Mesenchymal stem cell (in vitro differentiated cells and primary cell): ENCODE results near the gene PMEPA1.

ENCODE experiments used
- DNase-seq: peaks from one replicate; pipeline ENCODE4 v3.0.0-alpha.2; 2013
- H2AFZ ChIP-seq: one replicate; pipeline ENCODE4 v1.6.1; 2013; ENCODE audit warnings: low read depth, mild to moderate bottlenecking, control low read depth, inconsistent platforms, low read length, moderate library complexity
- H2AK5ac ChIP-seq: 2 replicates; pipeline ENCODE4 v1.6.1; 2013; ENCODE audit warnings: low read length, moderate library complexity, mild to moderate bottlenecking, inconsistent platforms; ENCODE audit not compliant: severe bottlenecking
- H2BK120ac ChIP-seq: one replicate; pipeline ENCODE4 v1.6.1; 2013; ENCODE audit warnings: low read depth, mild to moderate bottlenecking, inconsistent platforms, low read length, moderate library complexity
- H2BK12ac ChIP-seq, 2 experiments: one replicate each; pipeline ENCODE4 v1.6.1; 2013; ENCODE audit warnings: inconsistent platforms in 2 of 2, low read length in 2 of 2, mild to moderate bottlenecking in 2 of 2, moderate library complexity in 2 of 2, control low read depth in 1 of 2
- H2BK15ac ChIP-seq: one replicate; pipeline ENCODE4 v1.6.1; 2013; ENCODE audit warnings: mild to moderate bottlenecking, low read depth, inconsistent platforms; ENCODE audit not compliant: poor library complexity, severe bottlenecking
- H2BK5ac ChIP-seq: 2 replicates; pipeline ENCODE4 v1.6.1; 2013; ENCODE audit warnings: low read depth, mild to moderate bottlenecking, low read length, control low read depth, inconsistent platforms; ENCODE audit not compliant: poor library complexity, severe bottlenecking
- H3K14ac ChIP-seq, 2 experiments: one replicate each; pipeline ENCODE4 v1.6.1; 2013; ENCODE audit warnings: inconsistent platforms in 2 of 2, low read length in 2 of 2, control low read depth in 1 of 2, mild to moderate bottlenecking in 1 of 2, moderate library complexity in 1 of 2
- H3K18ac ChIP-seq, 2 experiments: one replicate each; pipeline ENCODE4 v1.6.1; 2013; ENCODE audit warnings: inconsistent platforms in 2 of 2, low read length in 2 of 2, control low read depth in 1 of 2, low read depth in 1 of 2, mild to moderate bottlenecking in 1 of 2
- H3K23ac ChIP-seq, 2 experiments: one replicate each; pipeline ENCODE4 v1.6.1; 2013; ENCODE audit warnings: inconsistent platforms in 2 of 2, low read length in 2 of 2, mild to moderate bottlenecking in 2 of 2, moderate library complexity in 2 of 2, control low read depth in 1 of 2
- H3K27ac ChIP-seq: 2 replicates; pipeline ENCODE4 v1.5.1; 2013; ENCODE audit warnings: mild to moderate bottlenecking, moderate library complexity, low read length, control low read depth, inconsistent platforms; ENCODE audit not compliant: poor library complexity, severe bottlenecking
- H3K27me3 ChIP-seq, 2 experiments: 2 replicates each; pipeline versions ENCODE4 v1.6.1 to v1.7.0; 2013; ENCODE audit warnings: low read length in 2 of 2, mild to moderate bottlenecking in 2 of 2, moderate library complexity in 2 of 2, control low read depth in 1 of 2, inconsistent platforms in 1 of 2; ENCODE audit not compliant: control insufficient read depth in 1 of 2, insufficient read depth in 1 of 2
- H3K36me3 ChIP-seq, 2 experiments: 2 replicates each; pipeline versions ENCODE4 v1.6.1 to v1.7.0; 2013; ENCODE audit warnings: low read length in 2 of 2, control low read depth in 1 of 2, inconsistent platforms in 1 of 2, low read depth in 1 of 2, mild to moderate bottlenecking in 1 of 2; ENCODE audit not compliant: insufficient read depth in 2 of 2, control insufficient read depth in 1 of 2
- H3K4ac ChIP-seq, 2 experiments: one replicate each; pipeline ENCODE4 v1.6.1; 2013; ENCODE audit warnings: inconsistent platforms in 2 of 2, low read length in 2 of 2, mild to moderate bottlenecking in 2 of 2, moderate library complexity in 2 of 2, control low read depth in 1 of 2, low read depth in 1 of 2
- H3K4me1 ChIP-seq: 2 replicates; pipeline ENCODE4 v1.6.1; 2013; ENCODE audit warnings: low read depth, low read length, control low read depth; ENCODE audit not compliant: control insufficient read depth, insufficient read depth
- H3K4me2 ChIP-seq: 2 replicates; pipeline ENCODE4 v1.6.1; 2013; ENCODE audit warnings: low read length, mild to moderate bottlenecking, inconsistent platforms; ENCODE audit not compliant: poor library complexity, severe bottlenecking
- H3K4me3 ChIP-seq, 2 experiments: 2 replicates each; pipeline versions ENCODE4 v1.5.1 to v1.7.0; 2013; ENCODE audit warnings: low read length in 2 of 2, mild to moderate bottlenecking in 2 of 2, control low read depth in 1 of 2, low read depth in 1 of 2; ENCODE audit not compliant: insufficient read depth in 1 of 2
- H3K79me1 ChIP-seq: replicated peaks from 2 replicates; pipeline ENCODE4 v1.6.1; 2013; ENCODE audit warnings: mild to moderate bottlenecking, control low read depth, low read length, inconsistent platforms; ENCODE audit not compliant: poor library complexity, severe bottlenecking
- H3K9ac ChIP-seq: 2 replicates; pipeline ENCODE4 v1.7.0; 2013; ENCODE audit warnings: mild to moderate bottlenecking, low read length, moderate library complexity
- H3K9me3 ChIP-seq: 2 replicates; pipeline ENCODE4 v1.7.0; 2013; ENCODE audit warnings: mild to moderate bottlenecking, low read length; ENCODE audit not compliant: control insufficient read depth
- H4K8ac ChIP-seq: one replicate; pipeline ENCODE4 v1.6.1; 2013; ENCODE audit warnings: inconsistent platforms, mild to moderate bottlenecking, low read length, moderate library complexity
- H4K91ac ChIP-seq: one replicate; pipeline ENCODE4 v1.6.1; 2013; ENCODE audit warnings: mild to moderate bottlenecking, low read length, inconsistent platforms
- WGBS: methylation state at CpG from one replicate; pipeline ENCODE4 v1.1.7; 2013; ENCODE audit warnings: mixed read lengths; 5-methylcytosine and 5-hydroxymethylcytosine counted together

PMEPA1 gene

DNA sequence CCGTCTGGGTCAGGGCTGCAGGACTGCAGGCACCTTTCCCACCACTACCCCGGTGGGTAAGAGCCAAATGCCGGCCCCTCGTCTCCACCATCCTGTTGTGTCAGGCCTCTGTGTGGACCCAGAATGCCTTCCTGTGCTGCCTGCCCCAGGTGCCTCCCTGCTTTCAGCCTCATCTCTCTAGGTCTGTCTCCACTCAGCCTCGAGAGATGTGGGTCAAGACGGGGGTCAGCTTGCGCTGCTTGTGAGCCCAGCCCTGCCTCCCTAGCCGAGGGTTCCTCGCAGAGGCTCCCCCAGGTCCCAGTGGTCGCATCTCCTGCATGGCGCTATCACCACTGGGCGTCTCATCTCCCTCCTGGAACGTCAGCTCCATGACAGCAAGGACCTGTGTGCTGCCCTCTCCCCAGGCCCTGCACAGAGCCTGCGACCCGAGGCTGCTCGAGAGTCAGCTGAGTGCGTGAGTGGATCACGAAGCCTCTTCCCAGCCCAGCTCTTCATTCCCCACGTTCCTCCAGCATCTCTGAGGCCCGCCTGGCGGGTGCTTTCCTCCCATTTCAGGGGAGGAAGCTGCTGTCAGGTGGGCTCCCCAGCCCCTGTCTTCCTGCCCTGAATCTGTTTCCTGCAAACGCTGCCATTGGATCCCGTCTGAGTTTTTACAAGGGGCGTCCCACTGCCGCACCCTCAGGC lies 50.8 kb downstream of the PMEPA1 start:
- no peak overlapping the region for H2BK120ac ChIP-seq
- no peak overlapping the region for H2BK15ac ChIP-seq
- DNase-seq: no peak
- no peak overlapping the region for H2AFZ ChIP-seq
- no peaks in the 10 kb centered on the region for H3K27me3 ChIP-seq
- H3K4me3 ChIP-seq: no peak overlapping the region
- H3K4ac ChIP-seq: no peak overlapping the region
- no peak overlapping the region for H3K4me2 ChIP-seq
- H3K9me3 ChIP-seq: no peaks in the 10 kb centered on the region
- 90% methylated on average over 25 of the region's 25 CpGs for WGBS
- no peak overlapping the region for H4K8ac ChIP-seq
- H2AK5ac ChIP-seq: no peak overlapping the region
- H2BK5ac ChIP-seq: no peak overlapping the region
- H3K23ac ChIP-seq: no peak overlapping the region
- H3K4me1 ChIP-seq: peaks cover 4% of the 10 kb centered on the region
- no peak overlapping the region for H2BK12ac ChIP-seq
- peaks cover 0 to 56% of the 10 kb centered on the region in 2 experiments for H3K36me3 ChIP-seq
- no peak overlapping the region for H4K91ac ChIP-seq
- H3K18ac ChIP-seq: no peak overlapping the region
- peaks cover 33% of the 10 kb centered on the region for H3K79me1 ChIP-seq
- H3K9ac ChIP-seq: no peak overlapping the region
- no peak overlapping the region for H3K27ac ChIP-seq
- no peak overlapping the region for H3K14ac ChIP-seq

DNA sequence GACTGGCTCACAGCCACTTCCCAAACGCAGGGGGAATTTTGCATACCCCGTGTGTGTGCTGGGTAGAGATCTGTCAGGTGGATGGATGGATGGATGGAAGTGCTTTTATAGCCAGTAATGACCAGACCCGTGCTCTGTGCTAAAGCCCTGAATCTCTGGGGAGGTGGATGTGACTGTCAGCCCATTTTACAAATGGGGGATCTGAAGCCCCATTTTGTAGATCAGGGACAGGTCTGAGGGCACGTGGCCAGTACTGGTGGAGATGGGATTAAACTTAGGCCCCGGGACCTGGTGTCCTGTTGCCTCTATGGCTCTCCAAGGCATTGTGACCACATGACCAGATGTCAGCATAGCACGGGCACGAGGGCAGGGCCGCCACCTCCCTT lies 51.4 kb downstream of the PMEPA1 start:
- Histone ChIP-seq H3K14ac (no peak overlapping the region), H3K27me3 (no peaks in the 10 kb centered on the region), H3K23ac (no peak overlapping the region), H2BK120ac (no peak overlapping the region), H2AFZ (no peak overlapping the region), H3K18ac (no peak overlapping the region), H2BK15ac (no peak overlapping the region), H2BK12ac (no peak overlapping the region), H3K4ac (no peak overlapping the region), H4K8ac (no peak overlapping the region), H3K4me3 (no peak overlapping the region), H2AK5ac (no peak overlapping the region), H3K9ac (no peak overlapping the region), H3K9me3 (no peaks in the 10 kb centered on the region), H3K36me3 (peaks cover 0 to 58% of the 10 kb centered on the region in 2 experiments), H3K79me1 (peaks cover 28% of the 10 kb centered on the region), H3K4me1 (peaks cover 4% of the 10 kb centered on the region), H3K4me2 (no peak overlapping the region), H3K27ac (no peak overlapping the region), H2BK5ac (no peak overlapping the region), H4K91ac (no peak overlapping the region)
- 92% methylated on average over 8 of the region's 8 CpGs for WGBS
- DNase-seq: no peak

DNA sequence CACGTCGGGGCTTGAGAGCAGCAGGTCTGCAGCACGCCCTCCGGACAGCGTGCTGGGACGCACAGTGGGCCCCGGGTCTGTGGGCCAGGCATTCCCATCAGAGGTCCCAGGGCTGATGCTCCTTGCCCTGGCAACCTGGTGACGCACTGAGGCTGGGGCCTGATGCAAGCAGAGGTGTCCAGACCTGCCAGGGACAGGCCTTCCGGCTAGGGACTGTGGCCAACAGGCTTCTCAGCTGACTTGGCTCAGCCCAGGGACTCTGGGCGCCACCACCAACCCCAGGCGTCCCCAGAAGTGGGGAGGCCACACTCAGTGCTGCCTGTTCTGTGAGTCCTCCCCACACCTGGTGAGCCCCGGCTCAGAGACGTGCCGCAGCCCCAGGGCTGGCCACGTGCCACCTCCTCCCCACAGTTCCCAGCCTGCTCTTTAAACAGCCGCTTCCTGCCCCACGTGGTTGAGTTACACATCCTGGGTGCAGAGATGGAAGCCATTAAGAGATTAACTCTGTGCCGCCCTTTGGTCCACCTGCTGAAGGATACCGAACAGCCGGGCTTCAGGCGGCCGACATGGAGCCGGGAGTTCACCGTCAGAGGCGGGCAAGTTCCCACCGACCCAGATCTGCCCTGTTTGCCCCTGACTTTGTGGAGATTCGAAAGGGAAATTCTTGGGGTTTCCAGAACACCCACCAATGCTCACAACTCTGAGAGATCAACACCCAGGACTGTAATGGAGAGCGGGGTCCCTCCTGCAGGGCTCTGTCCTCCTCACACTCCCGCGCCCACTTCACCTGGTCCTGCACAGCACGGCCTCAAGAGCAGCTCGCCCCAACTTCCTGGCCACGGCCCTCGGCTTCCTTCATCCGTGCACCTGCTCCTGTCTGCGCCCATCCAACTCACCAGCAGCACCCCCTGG lies 52.0 kb downstream of the PMEPA1 start:
- 94% methylated on average over 36 of the region's 36 CpGs for WGBS
- H4K8ac ChIP-seq: no peak overlapping the region

DNA sequence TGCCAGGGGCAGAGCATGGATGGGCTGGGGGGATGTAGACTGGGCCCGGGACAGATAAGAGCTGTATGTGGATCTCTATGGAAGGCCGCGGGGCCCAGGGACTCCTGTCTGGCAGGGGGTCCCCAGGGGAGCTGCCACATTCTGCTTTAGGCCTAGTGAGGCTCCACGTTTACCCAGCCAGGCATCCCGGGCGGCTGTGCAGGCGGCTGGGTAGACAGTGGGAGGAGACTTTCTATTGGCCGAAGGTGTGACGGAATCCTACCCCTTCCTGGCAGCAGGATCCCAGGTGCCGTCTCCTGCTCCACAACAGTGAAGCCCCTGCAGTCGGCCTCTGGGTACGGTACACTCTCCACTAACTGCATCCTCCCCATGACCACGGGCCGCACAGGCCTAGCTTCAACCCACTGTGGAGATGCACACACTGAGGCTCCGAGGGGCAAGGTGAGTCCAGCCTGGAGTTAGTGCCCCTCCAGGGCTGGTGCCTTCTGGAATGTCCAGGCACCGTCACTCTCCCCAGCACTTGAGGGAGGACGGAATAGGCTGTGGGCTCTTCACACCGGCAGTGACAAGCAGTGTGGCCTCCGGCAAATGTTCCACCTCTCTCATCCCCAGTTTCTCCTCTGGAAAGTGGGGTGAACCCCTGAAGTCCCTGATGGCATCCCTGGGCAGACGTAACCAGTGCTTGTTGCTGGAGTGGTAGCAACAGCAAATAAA lies 52.8 kb downstream of the PMEPA1 start:
- Histone ChIP-seq H2BK15ac (no peak overlapping the region), H2AK5ac (no peak overlapping the region), H3K9me3 (no peaks in the 10 kb centered on the region), H3K14ac (no peak overlapping the region), H3K4ac (no peak overlapping the region), H3K27me3 (no peaks in the 10 kb centered on the region), H3K27ac (no peak overlapping the region), H3K36me3 (peaks cover 0 to 68% of the 10 kb centered on the region in 2 experiments), H2BK5ac (no peak overlapping the region), H3K4me1 (peaks cover 4% of the 10 kb centered on the region), H4K91ac (no peak overlapping the region), H3K4me2 (no peak overlapping the region), H2AFZ (no peak overlapping the region), H2BK12ac (no peak overlapping the region), H3K23ac (no peak overlapping the region), H4K8ac (no peak overlapping the region), H3K18ac (no peak overlapping the region), H3K4me3 (no peak overlapping the region), H3K9ac (no peak overlapping the region), H2BK120ac (no peak overlapping the region), H3K79me1 (peaks cover 16% of the 10 kb centered on the region)
- 92% methylated on average over 20 of the region's 20 CpGs for WGBS
- DNase-seq: no peak

More for the DNA sequence above, 52.0 kb downstream of the PMEPA1 start:
- H3K27ac ChIP-seq: no peak overlapping the region
- H3K4me2 ChIP-seq: no peak overlapping the region
- H2BK5ac ChIP-seq: no peak overlapping the region
- H2AK5ac ChIP-seq: no peak overlapping the region
- no peak overlapping the region for H3K9ac ChIP-seq
- no peak overlapping the region for H2BK15ac ChIP-seq
- H4K91ac ChIP-seq: no peak overlapping the region
- H3K23ac ChIP-seq: no peak overlapping the region
- H3K27me3 ChIP-seq: no peaks in the 10 kb centered on the region
- H3K14ac ChIP-seq: no peak overlapping the region
- H3K79me1 ChIP-seq: peaks cover 22% of the 10 kb centered on the region
- no peak overlapping the region for H2AFZ ChIP-seq
- H3K9me3 ChIP-seq: no peaks in the 10 kb centered on the region
- no peak overlapping the region for H3K18ac ChIP-seq
- H2BK120ac ChIP-seq: no peak overlapping the region
- H3K4ac ChIP-seq: no peak overlapping the region
- no peak for DNase-seq
- no peak overlapping the region for H3K4me3 ChIP-seq
- H3K4me1 ChIP-seq: peaks cover 4% of the 10 kb centered on the region
- peaks cover 0 to 64% of the 10 kb centered on the region in 2 experiments for H3K36me3 ChIP-seq
- no peak overlapping the region for H2BK12ac ChIP-seq
